H1 (cell line): Measurements from ENCODE around the gene CSRP3. TPM values are rescaled to one million over a fixed set of nuclear protein-coding genes. Genes with fewer than 3 reads are reported as not detected.

Experiments
- CTCF ChIA-PET: fragments of 300-600 bp; sonication (Branson Sonifier 250); formaldehyde crosslinking; loops from one replicate; lab custom pipeline; 2021; ENCODE audit not compliant: partially characterized antibody; lab: Charles Lee
- POLR2A ChIA-PET: fragments of 300-600 bp; sonication (Branson Sonifier 250); formaldehyde crosslinking; loops from one replicate; lab custom pipeline; 2021; ENCODE audit warnings: inconsistent platforms; ENCODE audit not compliant: partially characterized antibody; lab: Charles Lee
- DNase-seq, 2 experiments: peaks; one replicate each; pipeline versions ENCODE4 v3.0.0 to v3.0.0-alpha.2; 2010 to 2022; ENCODE audit warnings: low spot score in 2 of 2, low read depth in 1 of 2, mixed read lengths in 1 of 2
- FAIRE-seq: peaks from 2 replicates; lab custom pipeline; 2011; peaks lifted over from hg19 to GRCh38; lab: Jason Lieb, UNC
- H2AFZ ChIP-seq: 2 replicates; pipeline ENCODE4 v1.8.1; 2012; ENCODE audit warnings: low read length, inconsistent platforms
- H2AK5ac ChIP-seq: 2 replicates; pipeline ENCODE4 v1.6.1; 2013; ENCODE audit warnings: low read depth, low read length
- H2BK120ac ChIP-seq: replicated peaks from 2 replicates; pipeline ENCODE3; 2013; ENCODE audit warnings: low read depth, low read length, inconsistent platforms
- H2BK12ac ChIP-seq: 2 replicates; pipeline ENCODE4 v1.6.1; 2013; ENCODE audit warnings: low read depth, low read length
- H2BK15ac ChIP-seq: 2 replicates; pipeline ENCODE4 v1.6.1; 2013; ENCODE audit warnings: low read length
- H2BK20ac ChIP-seq: 2 replicates; pipeline ENCODE4 v1.6.1; 2013; ENCODE audit warnings: low read length
- H2BK5ac ChIP-seq: 2 replicates; pipeline ENCODE4 v1.6.1; 2013; ENCODE audit warnings: low read depth, low read length
- H3K14ac ChIP-seq: 2 replicates; pipeline ENCODE4 v1.6.1; 2013; ENCODE audit warnings: inconsistent platforms; ENCODE audit not compliant: insufficient read length
- H3K18ac ChIP-seq: 2 replicates; pipeline ENCODE4 v1.6.1; 2013; ENCODE audit warnings: low read length; ENCODE audit errors: extremely low read depth
- H3K23ac ChIP-seq: 2 replicates; pipeline ENCODE4 v1.6.1; 2013; ENCODE audit warnings: inconsistent platforms; ENCODE audit not compliant: insufficient read length
- H3K23me2 ChIP-seq: 2 replicates; pipeline ENCODE4 v1.6.1; 2013; ENCODE audit warnings: low read depth, low read length
- H3K27ac ChIP-seq: 2 replicates; pipeline ENCODE4 v1.6.1; 2011; ENCODE audit warnings: low read depth, low read length, inconsistent platforms
- H3K27me3 ChIP-seq, 4 experiments: replicated peaks in 1 of 4; 1 replicate in 1 of 4; 2 replicates in 3 of 4; pipeline versions ENCODE4 v1.6.1 to v1.8.1; 2011 to 2013; ENCODE audit warnings: low read length in 3 of 4, mild to moderate bottlenecking in 3 of 4, inconsistent platforms in 2 of 4, mixed read lengths in 2 of 4, moderate library complexity in 1 of 4; ENCODE audit not compliant: control insufficient read depth in 3 of 4, insufficient read depth in 3 of 4; ENCODE audit errors: extremely low read depth in 1 of 4
- H3K36me3 ChIP-seq, 4 experiments: 2 replicates each; pipeline versions ENCODE4 v1.6.1 to v1.8.1; 2011 to 2013; ENCODE audit warnings: mild to moderate bottlenecking in 4 of 4, low read length in 3 of 4, moderate library complexity in 2 of 4, control low read depth in 1 of 4, inconsistent platforms in 1 of 4; ENCODE audit not compliant: insufficient read depth in 4 of 4, control insufficient read depth in 2 of 4
- H3K4ac ChIP-seq: replicated peaks from 2 replicates; pipeline ENCODE3; 2013; ENCODE audit warnings: low read length, low read depth, mixed read lengths, inconsistent platforms; ENCODE audit not compliant: insufficient read length
- H3K4me1 ChIP-seq, 4 experiments: replicated peaks in 1 of 4; 1 replicate in 1 of 4; 2 replicates in 3 of 4; pipeline versions ENCODE4 v1.6.1 to v1.8.1; 2011 to 2013; ENCODE audit warnings: low read length in 3 of 4, inconsistent platforms in 2 of 4, mixed read lengths in 1 of 4; ENCODE audit not compliant: insufficient read depth in 4 of 4, control insufficient read depth in 3 of 4
- H3K4me2 ChIP-seq, 2 experiments: 2 replicates each; pipeline versions ENCODE4 v1.6.1 to v1.8.1; 2011 to 2013; ENCODE audit warnings: low read depth in 2 of 2, low read length in 2 of 2, control low read depth in 1 of 2, inconsistent platforms in 1 of 2, mild to moderate bottlenecking in 1 of 2; ENCODE audit not compliant: insufficient read depth in 1 of 2
- H3K4me3 ChIP-seq, 4 experiments: fragments of 200-600, 300-600 bp in 1 of 4; sonication (generic), shearing (Covaris generic), sonication (Bioruptor Twin) in 1 of 4; 2 replicates each; pipeline versions ENCODE4 v1.5.1 to v1.8.1; 2011 to 2016; ENCODE audit warnings: low read length in 4 of 4, low read depth in 3 of 4, control low read depth in 2 of 4, inconsistent platforms in 2 of 4, mild to moderate bottlenecking in 2 of 4, mixed read lengths in 1 of 4, moderate library complexity in 1 of 4; ENCODE audit not compliant: insufficient read depth in 2 of 4; ENCODE audit errors: extremely low read depth in 1 of 4
- H3K56ac ChIP-seq: replicated peaks from 2 replicates; pipeline ENCODE3; 2013; ENCODE audit warnings: low read depth, mild to moderate bottlenecking, mixed read lengths, low read length, inconsistent platforms; ENCODE audit not compliant: insufficient read length
- H3K79me1 ChIP-seq: 2 replicates; pipeline ENCODE4 v1.6.1; 2013; ENCODE audit warnings: low read depth, low read length, control low read depth
- H3K79me2 ChIP-seq, 2 experiments: 2 replicates each; pipeline versions ENCODE4 v1.6.1 to v1.8.1; 2012 to 2013; ENCODE audit warnings: low read length in 2 of 2, mild to moderate bottlenecking in 2 of 2, inconsistent platforms in 1 of 2; ENCODE audit not compliant: insufficient read depth in 2 of 2, control insufficient read depth in 1 of 2
- H3K9ac ChIP-seq, 4 experiments: replicated peaks in 1 of 4; 1 replicate in 1 of 4; 2 replicates in 3 of 4; pipeline versions ENCODE4 v1.6.1 to v1.8.1; 2011 to 2013; ENCODE audit warnings: low read depth in 3 of 4, low read length in 3 of 4, control low read depth in 2 of 4, mild to moderate bottlenecking in 2 of 4, moderate library complexity in 2 of 4, inconsistent platforms in 1 of 4; ENCODE audit errors: extremely low read depth in 1 of 4
- H3K9me3 ChIP-seq, 2 experiments: 2 replicates each; pipeline versions ENCODE4 v1.6.1 to v1.8.1; 2012 to 2013; ENCODE audit warnings: mild to moderate bottlenecking in 2 of 2, moderate library complexity in 2 of 2, control low read depth in 1 of 2, inconsistent platforms in 1 of 2, low read depth in 1 of 2, low read length in 1 of 2, mixed read lengths in 1 of 2; ENCODE audit not compliant: insufficient read depth in 2 of 2
- H4K20me1 ChIP-seq, 2 experiments: replicated peaks in 1 of 2; 2 replicates each; pipeline versions ENCODE3 to v1.8.1; 2011 to 2013; ENCODE audit warnings: inconsistent platforms in 2 of 2, low read length in 2 of 2, mild to moderate bottlenecking in 1 of 2; ENCODE audit not compliant: insufficient read depth in 2 of 2, control insufficient read depth in 1 of 2
- H4K5ac ChIP-seq: 2 replicates; pipeline ENCODE4 v1.6.1; 2013; ENCODE audit warnings: low read length, low read depth, mixed read lengths, inconsistent platforms; ENCODE audit not compliant: insufficient read length
- H4K8ac ChIP-seq: 2 replicates; pipeline ENCODE4 v1.8.0; 2013; ENCODE audit warnings: mild to moderate bottlenecking, moderate library complexity, low read length, inconsistent platforms; ENCODE audit not compliant: insufficient read depth; ENCODE audit errors: extremely low read depth
- H4K91ac ChIP-seq: replicated peaks from 2 replicates; pipeline ENCODE3; 2013; ENCODE audit warnings: low read length, mixed read lengths, inconsistent platforms; ENCODE audit not compliant: insufficient read length
- CTBP2 ChIP-seq: IDR thresholded peaks from 2 replicates; pipeline ENCODE4 v1.7.0; 2011; ENCODE audit warnings: borderline replicate concordance, mild to moderate bottlenecking, moderate library complexity, mixed read lengths, low read length; ENCODE audit not compliant: insufficient read depth, insufficient read length
- CTCF ChIP-seq, 3 experiments: IDR thresholded peaks; 1 replicate in 2 of 3; 2 replicates in 1 of 3; pipeline versions ENCODE4 v1.5.1 to v1.6.1; 2011; ENCODE audit warnings: low read length in 3 of 3, mild to moderate bottlenecking in 3 of 3, inconsistent platforms in 2 of 3, low read depth in 1 of 3, moderate library complexity in 1 of 3; ENCODE audit not compliant: insufficient read depth in 1 of 3; ENCODE audit errors: control extremely low read depth in 1 of 3
- HDAC6 ChIP-seq: IDR thresholded peaks from one replicate; pipeline ENCODE4 v1.7.1; 2012; ENCODE audit warnings: low read depth, mild to moderate bottlenecking, inconsistent platforms, low read length, moderate library complexity
- KDM4A ChIP-seq: IDR thresholded peaks from one replicate; pipeline ENCODE4 v1.7.1; 2012; ENCODE audit warnings: low read depth, mild to moderate bottlenecking, moderate library complexity, low read length, inconsistent platforms; ENCODE audit not compliant: severe bottlenecking
- POLR2AphosphoS5 ChIP-seq: IDR thresholded peaks from 2 replicates; pipeline ENCODE4 v1.6.1; 2011; ENCODE audit warnings: low read depth, low read length
- RNF2 ChIP-seq: fragments of 200-900, 300-1000 bp; sonication (generic); IDR thresholded peaks from 2 replicates; pipeline ENCODE4 v1.7.1; 2016; ENCODE audit warnings: borderline replicate concordance, low read depth, mild to moderate bottlenecking, antibody characterized with exemption, low read length; ENCODE audit not compliant: poor library complexity, severe bottlenecking; ENCODE audit errors: missing control alignments
- SRF ChIP-seq: IDR thresholded peaks from 2 replicates; pipeline ENCODE4 v1.6.1; 2011; ENCODE audit warnings: mild to moderate bottlenecking, low read depth, low read length, moderate library complexity
- TEAD4 ChIP-seq: IDR thresholded peaks from 2 replicates; pipeline ENCODE4 v1.6.1; 2012; ENCODE audit warnings: low read depth, low read length, inconsistent platforms, mixed read lengths
- WGBS, 2 experiments: shearing (Covaris generic) in 1 of 2; methylation state at CpG; one replicate each; pipeline versions ENCODE4 v1.1.6 to v1.1.7; 2013 to 2015; ENCODE audit warnings: low lambda C conversion rate in 2 of 2, mixed read lengths in 2 of 2, inconsistent platforms in 1 of 2, low coverage in 1 of 2, missing lambda C conversion rate in 1 of 2; ENCODE audit not compliant: insufficient replicate concordance in 2 of 2, insufficient coverage in 1 of 2, insufficient read length in 1 of 2; ENCODE audit errors: extremely low coverage in 1 of 2, missing lambda C conversion rate in 1 of 2; 5-methylcytosine and 5-hydroxymethylcytosine counted together
- polyA plus RNA-seq, 7 experiments: library from polyadenylated mRNA; depleted of rRNA in 3 of 7; stranded (reverse) in 5 of 7; unstranded in 2 of 7; fragments of >200 nt in 5 of 7; fragments of 200-250 nt in 2 of 7; gene quantifications; 1 replicate in 5 of 7; 2 replicates in 1 of 7; 4 replicates in 1 of 7; pipeline versions ENCODE4 v1.2.1 to v1.2.3, GENCODE V29; 2011 to 2013; ENCODE audit warnings: missing spikeins in 2 of 7, mixed read lengths in 2 of 7
- total RNA-seq: library from RNA; stranded (reverse); fragmentation: NEBNext Ultra II Directional; extraction: Animal tissue kit (Norgen Biotek cat#: 25700); gene quantifications from 2 replicates; pipeline ENCODE4 v1.2.1, GENCODE V29; 2021

Gene CSRP3
- total and polyA plus RNA-seq, 2 of the 8 experiments (the other 6 are each of a cell fraction or from before 2014, with no cell fraction given), result not detected

DNA sequence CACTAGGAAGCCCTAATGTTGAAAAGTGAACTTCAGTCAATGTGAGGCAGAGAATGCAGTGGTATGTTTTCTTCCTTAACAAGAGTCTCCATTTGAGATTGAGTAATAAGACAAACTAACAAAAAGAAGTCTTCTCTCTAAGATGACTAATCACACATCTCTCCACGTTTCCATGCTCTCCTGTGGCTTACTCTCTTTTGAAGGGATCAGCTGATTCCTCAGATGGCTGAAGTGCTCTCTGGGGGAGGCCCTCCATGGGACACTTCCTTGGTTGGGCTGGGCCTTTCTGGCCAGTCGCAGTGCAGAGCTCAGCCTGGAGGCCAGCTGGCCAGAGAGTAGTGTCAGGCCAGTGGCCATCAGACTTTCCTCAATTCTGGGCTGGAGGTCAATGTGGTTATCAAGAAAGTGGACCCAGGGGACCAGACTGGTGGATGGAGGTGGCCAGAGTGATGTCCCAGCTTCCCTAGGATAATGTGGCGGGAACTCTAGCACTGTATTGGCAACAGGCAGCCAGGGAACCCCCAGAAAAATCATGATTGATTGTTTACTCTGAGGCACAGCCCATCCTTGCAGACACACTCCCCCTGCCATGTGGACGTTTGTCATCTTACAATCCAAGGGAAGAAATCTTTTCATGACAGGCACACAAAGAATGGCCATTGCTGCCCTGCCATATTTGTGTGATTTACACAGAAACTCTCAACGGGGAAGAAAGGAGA is 14.5 kb downstream of the CSRP3 start:
- DNase-seq, result no peak
- Histone ChIP-seq H3K56ac (no peak overlapping the region), H4K8ac (no peak overlapping the region; the same call in 1 of the 2 replicates), H3K14ac (no peak overlapping the region), H3K79me1 (no peaks in the 10 kb centered on the region), H3K23ac (no peak overlapping the region), H3K79me2 (no peaks in the 10 kb centered on the region), H3K4ac (no peak overlapping the region), H2AK5ac (no peak overlapping the region), H3K4me2 (no peak overlapping the region), H3K23me2 (no peaks in the 10 kb centered on the region), H3K9ac (no peak overlapping the region), H4K20me1 (no peaks in the 10 kb centered on the region), H2BK12ac (no peak overlapping the region), H2BK120ac (no peak overlapping the region), H3K4me1 (peaks cover 0 to 1% (median 0%) of the 10 kb centered on the region in 4 experiments; a peak in 2 of 7 replicates), H3K9me3 (no peaks in the 10 kb centered on the region), H3K18ac (no peak overlapping the region), H2BK5ac (no peak overlapping the region), H3K27me3 (no peaks in the 10 kb centered on the region; a peak in 1 of 7 replicates), H4K91ac (no peak overlapping the region), H3K4me3 (no peak overlapping the region), H3K36me3 (no peaks in the 10 kb centered on the region), H4K5ac (no peak overlapping the region), H2AFZ (no peak overlapping the region), H2BK15ac (no peak overlapping the region), H3K27ac (no peak overlapping the region), H2BK20ac (no peak overlapping the region)
- WGBS, 2 experiments, result 79% methylated on average over 5 of the region's 5 CpGs; no CpG with 5 or more reads in 1 of the 2 experiments
- no peak for FAIRE-seq
- POLR2A ChIA-PET, result interaction anchor here (0.8 kb wide), 1 partner anchor 77 kb away, joined by 3 read pairs; no protein-coding TSS in a partner anchor
- CTCF ChIA-PET, result interaction anchor here (1.1 kb wide), 1 partner anchor 110 kb away, joined by 5 read pairs; no protein-coding TSS in a partner anchor
- TF ChIP-seq KDM4A (no peak), HDAC6 (no peak), RNF2 (no peak), CTCF (IDR thresholded peaks at IDR 0.05; ENCODE audit: control extremely low read depth in 1 of 3, insufficient read depth in 1 of 3, low read depth in 1 of 3, low read length in 3 of 3) (no peak), TEAD4 (no peak), SRF (no peak), POLR2AphosphoS5 (no peak), CTBP2 (no peak)
